ENCODE measurements around the gene SNPH.

The SNPH gene

GRCh38 chr20:1267161-1267560 lies 1.1 kb downstream of the SNPH start:
- no peak overlapping the region for H3K27ac ChIP-seq
- TF ChIP-seq CTCF (IDR thresholded peaks at IDR 0.05) = no peak
- no peak for TF ChIP-seq ZFX (IDR thresholded peaks at IDR 0.05; ENCODE audit: borderline replicate concordance)

GRCh38 chr20:1267809-1268374 lies 1.8 kb downstream of the SNPH start:
- H3K27ac ChIP-seq = no peak overlapping the region
- TF ChIP-seq ZFX (IDR thresholded peaks at IDR 0.05; ENCODE audit: borderline replicate concordance) (no peak), CTCF (IDR thresholded peaks at IDR 0.05) (no peak)

- H3K27ac ChIP-seq = no peak overlapping the region
- TF ChIP-seq CTCF (IDR thresholded peaks at IDR 0.05) = no peak
- no peak for TF ChIP-seq ZFX (IDR thresholded peaks at IDR 0.05; ENCODE audit: borderline replicate concordance)
Measured at GRCh38 chr20:1269235-1269634, 3.1 kb downstream of the SNPH start.

GRCh38 chr20:1269850-1270249 lies 3.8 kb downstream of the SNPH start:
- no peak for TF ChIP-seq ZFX (IDR thresholded peaks at IDR 0.05; ENCODE audit: borderline replicate concordance)
- TF ChIP-seq CTCF (IDR thresholded peaks at IDR 0.05) = no peak
- H3K27ac ChIP-seq = no peak overlapping the region

GRCh38 chr20:1272368-1273100 lies 6.4 kb downstream of the SNPH start:
- no peak for TF ChIP-seq ZFX (IDR thresholded peaks at IDR 0.05; ENCODE audit: borderline replicate concordance)
- TF ChIP-seq CTCF (IDR thresholded peaks at IDR 0.05) = no peak
- no peak overlapping the region for H3K27ac ChIP-seq

- no peak overlapping the region for H3K27ac ChIP-seq
- no peak for TF ChIP-seq ZFX (IDR thresholded peaks at IDR 0.05; ENCODE audit: borderline replicate concordance)
- no peak for TF ChIP-seq CTCF (IDR thresholded peaks at IDR 0.05)
Measured at GRCh38 chr20:1273366-1273765, 7.3 kb downstream of the SNPH start.
